HG03378 (cell line): Measurements from ENCODE around the gene LMO2.

Experiments used
- ATAC-seq: cut with Tn5 transposase; IDR thresholded peaks from one replicate; pipeline ENCODE4 v1.9.1; 2021; ENCODE audit warnings: mild to moderate bottlenecking, moderate library complexity; ENCODE audit not compliant: unreplicated experiment

LMO2 gene

GRCh38 chr11:33892906-33893594 is 1.2 kb upstream of the LMO2 start:
- ATAC-seq = no peak

- ATAC-seq = no peak
These were observed 2.0 kb downstream of the LMO2 start for GRCh38 chr11:33889821-33890378.

- no peak for ATAC-seq
These were observed 2.6 kb downstream of the LMO2 start for GRCh38 chr11:33889296-33889695.

- ATAC-seq = no peak
These were observed 4.0 kb downstream of the LMO2 start for GRCh38 chr11:33887886-33888285.

GRCh38 chr11:33885338-33886005 is 6.4 kb downstream of the LMO2 start:
- no peak for ATAC-seq

- no peak for ATAC-seq
These were observed 7.3 kb downstream of the LMO2 start for GRCh38 chr11:33884601-33885000.

GRCh38 chr11:33884035-33884434 is 7.8 kb downstream of the LMO2 start:
- ATAC-seq = no peak

- ATAC-seq = no peak
These were observed 10.0 kb downstream of the LMO2 start for GRCh38 chr11:33881651-33882503.

GRCh38 chr11:33880979-33881378 is 10.9 kb downstream of the LMO2 start:
- no peak for ATAC-seq

- ATAC-seq = no peak
These were observed 12.5 kb downstream of the LMO2 start for GRCh38 chr11:33879375-33879774.

GRCh38 chr11:33877038-33877437 is 14.8 kb downstream of the LMO2 start:
- no peak for ATAC-seq

GRCh38 chr11:33875621-33876294 is 16.1 kb downstream of the LMO2 start:
- ATAC-seq = no peak

GRCh38 chr11:33874910-33875490 is 16.9 kb downstream of the LMO2 start:
- no peak for ATAC-seq

GRCh38 chr11:33874433-33874832 is 17.4 kb downstream of the LMO2 start:
- no peak for ATAC-seq

- ATAC-seq = no peak
These were observed 22.1 kb downstream of the LMO2 start for GRCh38 chr11:33869481-33870422.

- ATAC-seq = no peak
These were observed 23.0 kb downstream of the LMO2 start for GRCh38 chr11:33868647-33869461.

- ATAC-seq = no peak
These were observed 23.8 kb downstream of the LMO2 start for GRCh38 chr11:33867996-33868646.

- no peak for ATAC-seq
These were observed 24.3 kb downstream of the LMO2 start for GRCh38 chr11:33867561-33867960.
